ENCODE measurements around the gene UMPS. TPM values are rescaled to one million over a fixed set of nuclear protein-coding genes. Genes with fewer than 3 reads are reported as not detected.
A peak's percentile ranks its signal among the peaks of the same experiment; 100 is the strongest.

Gene UMPS
- total RNA-seq, 1 experiment from 2014 or later: 45.4 TPM

- POLR2A ChIA-PET: no interaction called here
- H3K27me3 Mint-ChIP-seq (ENCODE audit: low read depth): no peaks in the 10 kb centered on the region
- ATAC-seq (no peak), DNase-seq (ENCODE audit: low spot score) (no peak)
- H3K9me3 Mint-ChIP-seq: no peaks in the 10 kb centered on the region
- peaks cover 41% of the 10 kb centered on the region for H3K36me3 Mint-ChIP-seq
- H3K27ac Mint-ChIP-seq: no peak overlapping the region
- TF ChIP-seq ZNF425 (CRISPR knock-in tag; conservative IDR thresholded peaks at IDR 0.05) (no peak), NFATC4 (CRISPR knock-in tag; IDR thresholded peaks at IDR 0.05) (no peak), ATF2 (CRISPR knock-in tag; IDR thresholded peaks at IDR 0.05; ENCODE audit: borderline replicate concordance, low read depth) (no peak), MAX (CRISPR knock-in tag; IDR thresholded peaks at IDR 0.05) (no peak), ZNF138 (CRISPR knock-in tag; conservative IDR thresholded peaks at IDR 0.05) (no peak), PRDM15 (CRISPR knock-in tag; IDR thresholded peaks at IDR 0.05) (no peak)
- CTCF ChIA-PET: interaction anchor here (0.9 to 1.5 kb wide), 3 partner anchors 19 to 122 kb away, joined by 4 to 6 read pairs (median 5); no protein-coding TSS in a partner anchor
- H3K4me1 Mint-ChIP-seq: peaks cover 54% of the 10 kb centered on the region
- H3K4me3 Mint-ChIP-seq: no peak overlapping the region
Observed at GRCh38 chr3:124779751-124780191, 49.5 kb downstream of the UMPS start.

- no peaks in the 10 kb centered on the region for H3K9me3 Mint-ChIP-seq
- no peaks in the 10 kb centered on the region for H3K27me3 Mint-ChIP-seq (ENCODE audit: low read depth)
- DNase-seq (ENCODE audit: low spot score) (no peak), ATAC-seq (no peak)
- peaks cover 40% of the 10 kb centered on the region for H3K36me3 Mint-ChIP-seq
- ChIA-PET POLR2A (no interaction called here), CTCF (interaction anchor here (0.9 to 1.8 kb wide), 5 partner anchors 19 to 121 kb away, joined by 4 to 8 read pairs (median 5); no protein-coding TSS in a partner anchor)
- peak overlapping the region; percentile 46; the same call in 1 of the 2 replicates for H3K27ac Mint-ChIP-seq
- H3K4me3 Mint-ChIP-seq: no peak overlapping the region
- H3K4me1 Mint-ChIP-seq: peaks cover 48% of the 10 kb centered on the region
- TF ChIP-seq FOXP4 (CRISPR knock-in tag; IDR thresholded peaks at IDR 0.05) (no peak), GRHL2 (CRISPR knock-in tag; IDR thresholded peaks at IDR 0.05; ENCODE audit: insufficient replicate concordance, severe bottlenecking) (no peak), NR2C2 (CRISPR knock-in tag; IDR thresholded peaks at IDR 0.05) (no peak), SP1 (CRISPR knock-in tag; conservative IDR thresholded peaks at IDR 0.05) (no peak), NFATC4 (CRISPR knock-in tag; IDR thresholded peaks at IDR 0.05) (no peak), STAT6 (CRISPR knock-in tag; conservative IDR thresholded peaks at IDR 0.05; ENCODE audit: low read depth) (no peak), RORB (CRISPR knock-in tag; IDR thresholded peaks at IDR 0.05) (no peak), PRDM15 (CRISPR knock-in tag; IDR thresholded peaks at IDR 0.05) (no peak), MXD4 (CRISPR knock-in tag; IDR thresholded peaks at IDR 0.05; ENCODE audit: borderline replicate concordance) (no peak), ZNF396 (CRISPR knock-in tag; IDR thresholded peaks at IDR 0.05; ENCODE audit: borderline replicate concordance) (no peak)
Observed at GRCh38 chr3:124780356-124780755, 50.1 kb downstream of the UMPS start.

Data from WTC11 (cell line).